ENCODE measurements around the gene IL17RE. TPM values are rescaled to one million over a fixed set of nuclear protein-coding genes. Genes with fewer than 3 reads are reported as not detected.

Gene IL17RE
- total RNA-seq, 1 donor from 2014 or later, result 22.6 TPM

DNA sequence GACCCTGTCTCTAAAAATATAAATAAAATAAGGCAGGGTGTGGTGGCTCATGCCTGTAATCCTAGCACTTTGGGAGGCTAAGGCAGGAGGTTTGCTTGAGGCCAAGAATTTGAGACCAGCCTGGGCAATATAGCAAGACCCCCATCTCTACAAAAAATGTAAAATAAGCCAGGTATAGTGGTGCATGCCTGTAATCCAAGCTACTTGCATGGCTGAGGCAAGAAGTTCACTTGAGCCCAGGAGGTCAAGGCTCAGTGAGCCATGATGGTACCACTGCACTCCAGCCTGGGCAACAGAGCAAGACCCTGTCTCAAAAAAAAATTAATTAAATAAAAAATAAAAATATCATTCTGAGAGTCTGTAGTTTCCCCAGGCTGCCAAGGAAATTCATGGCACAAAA is 16.3 kb upstream of the IL17RE start:
- no peak overlapping the region for H3K27ac ChIP-seq
- H3K36me3 ChIP-seq, result no peaks in the 10 kb centered on the region
- H3K4me1 ChIP-seq, result no peaks in the 10 kb centered on the region
- intact Hi-C loops (cut with DNase I), result no loop called here
- DNase-seq (no peak), ATAC-seq (no peak)
- TF ChIP-seq, protein P1, sequence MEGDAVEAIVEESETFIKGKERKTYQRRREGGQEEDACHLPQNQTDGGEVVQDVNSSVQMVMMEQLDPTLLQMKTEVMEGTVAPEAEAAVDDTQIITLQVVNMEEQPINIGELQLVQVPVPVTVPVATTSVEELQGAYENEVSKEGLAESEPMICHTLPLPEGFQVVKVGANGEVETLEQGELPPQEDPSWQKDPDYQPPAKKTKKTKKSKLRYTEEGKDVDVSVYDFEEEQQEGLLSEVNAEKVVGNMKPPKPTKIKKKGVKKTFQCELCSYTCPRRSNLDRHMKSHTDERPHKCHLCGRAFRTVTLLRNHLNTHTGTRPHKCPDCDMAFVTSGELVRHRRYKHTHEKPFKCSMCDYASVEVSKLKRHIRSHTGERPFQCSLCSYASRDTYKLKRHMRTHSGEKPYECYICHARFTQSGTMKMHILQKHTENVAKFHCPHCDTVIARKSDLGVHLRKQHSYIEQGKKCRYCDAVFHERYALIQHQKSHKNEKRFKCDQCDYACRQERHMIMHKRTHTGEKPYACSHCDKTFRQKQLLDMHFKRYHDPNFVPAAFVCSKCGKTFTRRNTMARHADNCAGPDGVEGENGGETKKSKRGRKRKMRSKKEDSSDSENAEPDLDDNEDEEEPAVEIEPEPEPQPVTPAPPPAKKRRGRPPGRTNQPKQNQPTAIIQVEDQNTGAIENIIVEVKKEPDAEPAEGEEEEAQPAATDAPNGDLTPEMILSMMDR (IDR thresholded peaks at IDR 0.05), result no peak
- H3K4me3 ChIP-seq, result no peak overlapping the region
- H3K9me3 ChIP-seq, result no peaks in the 10 kb centered on the region
- H3K27me3 ChIP-seq, result no peaks in the 10 kb centered on the region

DNA sequence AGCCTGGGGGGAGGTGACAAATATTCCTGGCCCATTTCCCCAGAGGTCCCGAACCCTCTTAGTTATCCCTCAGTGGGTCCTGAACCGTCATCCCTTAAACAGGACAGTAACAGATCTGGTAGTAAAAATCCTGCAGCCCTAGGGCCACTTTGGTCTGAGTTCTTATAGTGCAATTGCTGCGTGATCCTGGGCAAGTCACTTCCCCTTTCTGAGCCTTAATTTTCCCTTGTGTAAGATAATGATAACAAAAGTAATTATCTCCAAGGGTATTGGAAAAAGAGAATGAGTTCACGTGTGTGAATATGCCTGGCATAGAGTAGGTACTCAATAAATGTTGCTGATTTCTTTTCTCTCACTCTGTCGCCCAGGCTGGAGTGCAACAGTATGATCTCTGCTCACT is 15.2 kb upstream of the IL17RE start:
- no peak for DNase-seq
- TF ChIP-seq, protein P1 (IDR thresholded peaks at IDR 0.05), result no peak
- Histone ChIP-seq H3K27ac (no peak overlapping the region), H3K27me3 (no peaks in the 10 kb centered on the region), H3K9me3 (no peaks in the 10 kb centered on the region), H3K4me3 (no peak overlapping the region), H3K4me1 (peaks cover 4% of the 10 kb centered on the region), H3K36me3 (peaks cover 2% of the 10 kb centered on the region)
- intact Hi-C loops (cut with DNase I), result no loop called here
- no peak for ATAC-seq

DNA sequence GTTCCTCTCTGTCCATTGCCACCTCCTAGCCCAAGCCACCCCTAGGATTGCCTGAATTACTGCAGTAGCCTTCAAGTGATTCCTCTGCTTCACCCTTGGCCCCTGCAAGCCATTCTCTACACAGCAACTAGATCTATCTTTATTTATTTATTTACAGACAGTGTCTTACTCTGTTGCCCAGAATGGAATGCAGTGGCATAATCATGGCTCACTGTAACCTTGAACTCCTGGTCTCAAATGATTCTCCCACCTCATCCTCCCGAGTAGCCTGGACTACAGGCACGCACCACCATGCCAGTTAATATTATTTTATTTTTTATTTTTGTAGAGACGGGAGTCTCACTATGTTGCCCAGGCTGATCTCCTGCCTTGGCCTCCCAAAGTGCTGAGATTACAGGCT is 14.1 kb upstream of the IL17RE start:
- Histone ChIP-seq H3K27ac (no peak overlapping the region), H3K36me3 (peaks cover 11% of the 10 kb centered on the region), H3K9me3 (no peaks in the 10 kb centered on the region), H3K4me1 (peaks cover 4% of the 10 kb centered on the region), H3K4me3 (no peak overlapping the region), H3K27me3 (no peaks in the 10 kb centered on the region)
- no peak for DNase-seq
- ATAC-seq, result no peak
- TF ChIP-seq, protein P1 (IDR thresholded peaks at IDR 0.05), result no peak
- intact Hi-C loops (cut with DNase I), result no loop called here

DNA sequence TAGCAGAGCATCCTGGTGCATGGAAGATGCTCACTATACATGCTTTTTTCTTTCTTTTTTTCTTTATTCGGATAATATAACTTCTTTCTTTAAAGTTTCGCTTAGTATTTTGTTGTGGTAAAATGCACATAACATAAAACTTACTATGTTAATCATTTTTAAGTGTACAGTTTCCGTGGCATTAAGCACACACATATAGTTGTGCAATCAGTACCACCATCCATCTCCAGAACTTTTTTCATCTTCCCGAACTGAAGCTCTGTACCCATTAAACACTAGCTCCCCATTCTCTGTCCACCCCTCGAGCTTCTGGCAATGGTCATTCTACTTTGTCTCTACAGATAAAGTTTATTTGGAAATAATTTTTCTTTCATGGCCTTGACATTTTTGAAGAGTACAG is 13.2 kb upstream of the IL17RE start:
- Histone ChIP-seq H3K4me3 (no peak overlapping the region), H3K27me3 (no peaks in the 10 kb centered on the region), H3K27ac (no peak overlapping the region), H3K4me1 (peaks cover 4% of the 10 kb centered on the region), H3K9me3 (no peaks in the 10 kb centered on the region), H3K36me3 (peaks cover 11% of the 10 kb centered on the region)
- ATAC-seq (no peak), DNase-seq (no peak)
- TF ChIP-seq, protein P1 (IDR thresholded peaks at IDR 0.05), result no peak
- intact Hi-C loops (cut with DNase I), result no loop called here

DNA sequence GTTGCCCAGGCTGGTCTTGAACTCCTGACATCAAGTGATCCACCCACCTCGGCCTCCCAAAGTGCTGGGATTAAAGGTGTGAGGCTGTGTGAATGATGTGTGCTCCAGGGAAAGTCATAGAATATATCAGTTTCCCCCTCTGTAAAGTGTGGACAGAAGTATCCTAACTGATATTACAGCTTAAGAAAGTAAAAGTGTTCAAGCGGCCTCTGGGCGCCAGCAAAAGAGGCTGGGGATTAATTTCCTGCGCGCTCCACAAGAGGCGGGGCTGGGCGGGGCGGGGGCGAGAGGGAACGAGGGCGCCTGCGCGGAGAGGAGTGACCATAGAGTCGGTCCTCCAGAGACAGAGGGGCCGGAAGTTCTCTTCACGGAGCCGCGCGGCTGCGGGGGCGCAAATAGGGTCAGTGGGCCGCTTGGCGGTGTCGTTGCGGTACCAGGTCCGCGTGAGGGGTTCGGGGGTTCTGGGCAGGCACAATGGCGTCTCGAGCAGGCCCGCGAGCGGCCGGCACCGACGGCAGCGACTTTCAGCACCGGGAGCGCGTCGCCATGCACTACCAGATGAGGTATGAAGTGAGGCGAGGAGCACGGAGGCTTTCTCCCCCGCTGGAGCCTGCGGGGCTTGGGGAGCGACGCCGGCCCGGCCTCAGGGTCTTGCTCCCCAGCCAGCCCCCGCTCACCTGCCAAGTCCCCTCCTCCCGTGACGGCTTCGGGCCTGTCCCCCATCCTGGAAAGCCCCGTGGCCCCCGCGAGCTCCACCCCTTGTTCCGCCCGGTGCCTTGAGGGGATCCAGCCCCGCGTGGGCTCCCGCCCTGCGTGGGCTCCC is 12.2 kb upstream of the IL17RE start, which contains the start of gene JAGN1:
Gene JAGN1, plus strand, starts transcription at position 362 of the 823 bp plus-strand sequence. Its CDS starts 113 bp downstream, at position 475.
- H3K4me1 ChIP-seq, result peaks cover 4% of the 10 kb centered on the region
- TF ChIP-seq, protein P1 (IDR thresholded peaks at IDR 0.05), result peak; percentile 13
- ATAC-seq (peak; percentile 99), DNase-seq (peak; percentile 95)
- intact Hi-C loops (cut with DNase I), result no loop called here
- H3K4me3 ChIP-seq, result peak within 1 kb of the TSS; percentile 94
- H3K36me3 ChIP-seq, result peaks cover 11% of the 10 kb centered on the region
- peak within 1 kb of the TSS; percentile 97 for H3K27ac ChIP-seq
- H3K9me3 ChIP-seq, result no peaks in the 10 kb centered on the region
- no peaks in the 10 kb centered on the region for H3K27me3 ChIP-seq
